ENCODE results near the gene GRIP1.
A peak's percentile ranks its signal among the peaks of the same experiment; 100 is the strongest.

Gene GRIP1

DNA sequence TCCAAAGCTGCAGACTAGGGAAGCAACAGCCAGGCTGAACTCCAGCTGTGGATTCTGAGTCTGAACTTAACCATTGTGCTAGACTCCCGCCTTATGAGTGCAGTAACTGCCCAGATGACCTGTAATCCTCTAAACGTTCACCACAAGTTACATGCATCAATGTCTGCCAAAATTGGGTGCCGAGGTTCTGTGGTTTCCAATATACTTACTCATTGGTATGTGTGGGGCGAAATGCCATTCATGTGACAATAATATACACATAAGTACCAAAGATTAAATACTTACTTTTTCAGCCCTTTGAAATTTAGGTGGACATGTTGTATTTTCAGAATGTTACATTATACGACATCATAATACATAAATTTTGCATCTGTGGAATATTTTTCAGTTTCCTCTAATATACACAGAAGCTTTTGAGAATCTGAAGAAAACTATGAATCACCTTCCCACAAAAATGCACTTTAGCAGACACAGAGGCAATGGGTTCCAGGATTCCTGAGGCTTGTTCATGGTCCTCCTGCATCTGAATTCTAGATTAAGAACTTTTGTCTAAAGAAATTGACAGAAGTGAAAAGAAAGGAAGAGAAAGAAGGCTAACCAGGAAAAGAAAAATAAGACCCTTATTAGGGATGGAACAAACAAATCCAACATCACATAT lies 31.7 kb downstream of the GRIP1 start:
- peak; percentile 91 to 95 for DNase-seq (ENCODE audit: low read depth in 2 of 2)

DNA sequence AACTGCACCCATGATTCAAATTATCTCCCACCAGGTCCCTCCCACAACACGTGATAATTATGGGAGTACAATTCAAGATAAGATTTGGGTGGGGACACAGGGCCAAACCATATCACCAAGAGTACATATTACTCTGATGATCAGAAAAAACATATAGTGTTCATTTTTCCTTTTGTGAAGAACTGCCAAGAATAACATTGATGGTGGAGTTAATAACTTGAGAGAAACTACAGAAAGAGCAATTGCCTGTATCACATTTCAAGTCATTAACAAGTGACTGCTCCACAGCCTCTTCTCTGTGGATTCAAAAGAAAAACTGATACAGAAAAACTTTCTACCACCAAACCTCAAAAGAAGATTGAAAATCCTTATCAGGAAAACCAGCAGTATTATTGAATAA lies 34.7 kb downstream of the GRIP1 start:
- no peak for DNase-seq (ENCODE audit: low read depth in 2 of 2)

DNA sequence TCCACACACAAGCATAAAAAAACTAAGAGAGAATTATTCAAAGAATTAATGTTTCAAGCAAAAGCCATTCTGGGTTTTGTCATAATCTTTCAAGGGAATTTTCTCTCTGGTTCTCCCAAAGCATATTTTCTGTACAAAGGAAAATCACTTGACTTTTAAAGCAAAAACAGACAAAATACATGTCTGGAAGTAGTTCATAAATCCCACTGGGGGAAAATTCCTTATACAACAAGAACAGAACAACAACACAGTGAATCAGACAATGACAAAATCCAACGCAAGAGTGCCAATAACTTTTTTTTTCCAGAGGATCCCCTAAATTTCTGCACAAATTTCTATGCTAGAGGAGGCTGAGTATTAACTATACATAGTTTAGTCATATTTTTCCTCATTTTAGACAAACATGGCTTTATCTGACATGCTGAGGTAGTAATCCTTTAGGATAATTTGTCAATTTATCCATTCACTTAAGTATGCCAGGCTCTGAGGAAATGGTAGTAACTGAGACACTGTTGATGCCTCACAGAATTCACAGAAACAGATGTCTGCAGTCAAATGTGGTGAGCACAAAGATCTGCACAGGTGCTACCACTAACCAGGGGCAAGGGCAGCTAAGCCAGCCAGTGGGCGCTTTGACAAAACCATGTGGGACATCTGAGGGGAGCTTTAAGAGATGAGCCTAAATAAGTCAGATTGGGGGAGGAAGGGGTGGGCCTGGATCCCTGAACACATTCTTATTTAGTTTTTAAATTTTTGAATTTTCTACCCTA lies 38.0 kb downstream of the GRIP1 start:
- no peak for DNase-seq (ENCODE audit: low read depth in 2 of 2)

DNA sequence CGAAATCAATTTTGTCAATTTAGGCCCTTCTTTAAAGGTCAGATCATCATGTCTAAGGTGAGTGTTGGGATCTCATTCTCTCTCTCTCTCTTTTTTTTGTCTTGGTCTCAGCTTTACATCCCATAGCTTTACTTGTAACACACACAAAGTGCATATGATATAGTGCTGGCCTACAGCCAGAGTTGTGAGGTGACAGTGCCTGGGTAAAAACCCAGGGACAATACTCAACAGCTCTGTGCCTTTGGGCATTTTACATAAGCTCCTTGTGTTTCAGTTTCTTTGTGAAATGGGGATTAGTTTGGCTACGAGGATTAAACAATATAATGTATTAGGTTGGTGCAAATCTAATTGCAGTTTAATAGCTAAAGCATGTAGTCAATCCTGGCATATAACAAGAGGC lies 40.2 kb downstream of the GRIP1 start:
- no peak for DNase-seq (ENCODE audit: low read depth in 2 of 2)

DNA sequence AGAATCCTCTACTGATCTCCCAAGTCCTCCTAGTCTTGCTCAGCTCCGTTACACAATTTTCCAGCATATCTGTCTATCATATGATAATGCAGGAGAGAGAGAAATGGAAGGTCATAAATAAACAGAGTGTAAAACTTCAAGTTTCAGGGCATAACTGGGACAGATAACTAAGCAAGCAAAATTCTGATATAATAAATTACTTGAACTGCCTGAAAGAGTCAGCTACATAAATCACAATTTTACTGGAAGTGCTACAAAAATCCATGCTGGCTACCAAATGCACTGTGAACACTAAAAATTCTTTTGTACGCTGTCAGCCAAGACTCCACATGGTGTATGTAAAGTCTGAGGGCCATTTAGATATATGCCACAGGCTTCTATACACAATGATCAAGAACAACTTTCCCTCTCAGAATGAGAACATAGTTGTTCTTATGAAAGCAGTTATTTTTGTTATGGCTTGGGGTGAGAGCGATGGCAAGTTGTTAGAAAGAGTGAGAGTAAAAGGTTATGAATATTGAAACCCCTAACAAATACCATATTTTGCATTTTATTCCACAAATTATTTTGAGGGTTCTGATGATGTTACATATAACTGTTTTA lies 41.1 kb downstream of the GRIP1 start:
- peak; percentile 36 to 51 for DNase-seq (ENCODE audit: low read depth in 2 of 2)

DNA sequence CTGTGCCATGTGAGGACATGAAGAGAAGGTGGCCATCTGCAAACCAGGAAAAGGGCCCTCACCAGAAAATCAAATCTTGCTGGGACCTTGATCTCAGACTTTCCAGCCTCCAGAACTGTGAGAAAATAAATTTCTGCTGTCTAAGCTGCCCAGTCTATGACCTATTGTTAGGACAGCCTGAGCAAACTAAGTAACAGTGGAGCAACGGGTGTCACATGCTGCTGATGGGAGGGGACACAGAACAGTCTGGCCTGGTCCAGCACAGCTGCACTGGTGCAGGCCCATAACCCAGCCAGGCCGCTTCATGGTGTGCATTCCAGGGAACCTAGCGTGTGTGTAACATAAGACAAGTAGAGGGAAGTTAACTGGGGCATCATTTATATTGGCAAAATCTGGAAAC lies 42.1 kb downstream of the GRIP1 start:
- DNase-seq (ENCODE audit: low read depth in 2 of 2): no peak

DNA sequence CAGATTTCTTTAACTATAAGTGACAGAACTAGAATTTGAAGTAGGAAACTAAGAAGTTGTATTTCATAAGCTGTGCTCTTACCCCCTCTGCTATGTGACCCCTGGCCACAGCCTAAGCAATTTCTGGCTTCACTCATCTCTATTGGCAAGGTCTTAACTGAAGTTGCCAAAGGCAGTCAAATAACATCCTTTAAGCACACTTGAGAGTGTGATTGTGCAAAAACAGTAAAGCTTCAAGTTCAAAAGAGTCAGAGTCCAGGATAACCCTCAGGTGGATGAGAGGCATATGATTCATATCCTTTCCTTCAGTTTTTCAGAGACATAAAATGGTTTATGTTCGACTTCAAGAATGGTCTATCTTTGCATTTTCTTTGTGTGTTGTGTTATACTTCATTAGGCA lies 45.2 kb downstream of the GRIP1 start:
- DNase-seq (ENCODE audit: low read depth in 2 of 2): no peak

DNA sequence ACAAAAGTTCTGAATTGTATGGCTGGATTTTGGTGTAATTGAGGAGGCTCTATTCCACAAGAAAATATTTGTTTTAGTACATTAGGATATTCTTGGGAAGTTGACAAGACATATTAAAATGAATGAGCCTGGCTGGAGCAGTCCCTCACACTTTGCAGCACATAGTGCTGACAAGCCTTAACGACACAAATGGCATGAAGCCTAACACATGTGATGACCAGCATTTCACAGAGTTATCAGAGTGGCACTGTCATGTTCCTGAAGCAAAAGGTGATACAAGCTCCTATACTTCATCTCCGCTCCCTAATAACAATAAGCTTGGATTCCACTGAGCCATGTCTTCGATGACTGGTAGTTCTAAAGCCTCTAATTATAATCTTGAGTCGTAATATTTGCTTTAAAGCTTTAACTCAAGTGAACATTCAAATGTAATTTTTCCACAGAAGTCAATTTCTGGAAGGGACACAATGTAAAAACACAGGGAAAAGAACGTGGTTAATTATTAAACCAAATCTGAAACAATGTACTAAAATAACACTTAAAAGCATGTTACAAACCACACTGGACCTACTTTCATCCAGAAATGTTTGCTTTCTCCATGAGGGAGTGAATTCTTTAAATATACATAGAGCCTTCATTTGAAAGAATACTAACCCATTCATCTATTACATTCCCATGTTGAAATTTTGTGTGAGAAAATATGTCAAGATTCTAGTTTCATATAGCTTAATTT lies 49.6 kb downstream of the GRIP1 start:
- DNase-seq (ENCODE audit: low read depth in 2 of 2): no peak

DNA sequence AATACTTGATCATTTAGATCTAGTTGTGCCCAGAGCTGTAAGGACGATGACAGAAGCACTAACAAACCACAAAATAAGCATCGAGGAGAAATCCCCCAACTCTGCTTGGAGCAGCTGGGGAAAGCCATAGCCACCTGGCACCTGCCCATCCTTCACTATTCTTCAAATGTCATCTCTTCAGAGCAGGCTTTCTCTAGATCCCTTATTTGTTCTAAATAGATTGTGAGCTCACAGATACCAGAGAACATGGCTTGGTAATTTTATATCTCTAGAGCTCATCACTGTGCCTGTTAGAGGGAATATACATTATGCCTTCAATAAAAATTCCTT lies 50.9 kb downstream of the GRIP1 start:
- no peak for DNase-seq (ENCODE audit: low read depth in 2 of 2)

DNA sequence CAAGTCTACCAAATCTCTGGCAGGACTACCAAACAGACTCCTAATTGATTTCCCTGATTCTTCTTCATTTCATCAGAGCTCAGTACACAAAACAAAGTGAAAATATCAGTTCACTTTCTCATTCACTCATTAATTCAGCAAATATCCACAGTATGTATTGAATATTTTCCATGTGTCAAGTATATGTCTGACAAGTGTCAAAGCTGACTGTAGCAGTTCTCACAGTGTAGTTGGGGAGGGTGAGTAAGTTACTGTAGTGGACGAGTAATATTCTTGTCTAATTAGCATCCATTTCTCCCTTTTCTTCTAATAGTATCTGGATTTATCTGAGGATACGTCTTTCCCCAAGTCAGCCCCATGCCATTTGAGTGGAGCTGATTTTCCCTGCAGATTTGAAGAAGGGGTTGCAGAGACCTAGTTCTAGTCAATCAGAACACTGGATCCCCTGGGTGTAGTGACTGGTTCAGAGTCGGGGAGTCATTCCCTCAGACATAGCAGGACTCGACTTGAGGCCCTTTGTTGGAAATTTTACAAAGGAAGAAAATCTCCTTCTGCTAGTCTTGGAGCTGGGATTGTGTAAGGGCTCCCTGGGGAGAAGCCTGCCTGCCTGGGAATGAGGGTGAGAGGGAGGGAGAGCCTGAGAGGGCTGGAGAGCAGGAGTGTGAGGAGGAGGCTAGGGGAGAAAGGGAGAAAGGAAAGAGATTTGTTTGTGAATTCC lies 51.4 kb downstream of the GRIP1 start:
- no peak for DNase-seq (ENCODE audit: low read depth in 2 of 2)

DNA sequence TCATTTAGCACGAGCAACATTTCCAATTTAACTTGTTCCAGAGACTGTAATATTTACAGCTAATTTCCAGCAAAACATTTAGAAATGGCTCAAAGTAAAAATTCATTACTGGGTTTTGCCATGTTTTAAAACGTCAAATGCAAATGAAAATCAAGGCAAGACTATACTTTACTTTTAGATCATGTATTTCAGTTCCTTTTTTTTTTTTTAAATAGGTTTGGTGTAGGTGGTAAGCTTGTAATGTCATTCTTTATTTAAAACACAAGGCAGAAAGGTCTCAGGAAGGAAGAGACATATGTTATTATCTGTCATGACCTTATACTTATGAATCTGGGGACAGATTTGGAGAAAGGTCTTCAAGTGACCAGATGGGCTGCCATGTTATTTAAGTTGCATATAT lies 54.1 kb downstream of the GRIP1 start:
- no peak for DNase-seq (ENCODE audit: low read depth in 2 of 2)

DNA sequence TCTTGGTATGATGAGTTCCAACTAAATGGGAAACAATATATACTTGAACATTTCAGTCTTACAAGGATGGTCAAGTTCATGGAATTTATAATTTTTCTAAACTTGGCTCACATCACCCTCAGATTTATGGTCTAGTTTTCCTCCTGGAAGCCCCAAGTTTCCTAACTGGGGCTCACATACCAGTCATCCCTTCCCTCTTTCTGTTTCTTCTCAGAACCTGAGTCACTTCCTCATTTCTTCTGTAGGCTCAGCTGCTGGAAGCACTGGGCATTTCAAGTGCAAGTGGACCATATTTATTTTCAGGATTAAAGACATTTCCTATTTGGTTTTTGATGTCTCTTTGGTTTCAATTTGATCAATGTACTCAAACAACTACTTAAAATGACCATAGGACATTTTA lies 55.4 kb downstream of the GRIP1 start:
- no peak for DNase-seq (ENCODE audit: low read depth in 2 of 2)

DNA sequence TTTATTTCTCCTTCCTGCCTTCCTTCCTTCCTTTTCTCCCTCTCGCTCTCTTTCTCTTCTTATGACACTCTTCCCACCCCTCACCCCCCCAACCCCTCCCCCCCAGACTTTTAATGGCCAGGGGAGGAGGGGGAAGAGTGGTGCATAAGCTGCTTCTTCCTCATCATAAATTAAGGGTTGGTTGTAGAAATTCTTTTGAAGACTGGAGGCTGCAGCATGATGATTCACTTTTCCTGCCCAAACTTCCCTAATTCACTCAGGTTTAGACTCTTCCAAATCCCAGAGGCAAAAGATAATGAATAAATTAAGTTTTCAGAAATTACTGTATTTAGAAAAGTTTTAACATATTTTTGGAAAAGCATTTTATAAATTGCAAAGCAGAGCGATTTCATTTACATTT lies 58.2 kb downstream of the GRIP1 start:
- DNase-seq (ENCODE audit: low read depth in 2 of 2): no peak

DNA sequence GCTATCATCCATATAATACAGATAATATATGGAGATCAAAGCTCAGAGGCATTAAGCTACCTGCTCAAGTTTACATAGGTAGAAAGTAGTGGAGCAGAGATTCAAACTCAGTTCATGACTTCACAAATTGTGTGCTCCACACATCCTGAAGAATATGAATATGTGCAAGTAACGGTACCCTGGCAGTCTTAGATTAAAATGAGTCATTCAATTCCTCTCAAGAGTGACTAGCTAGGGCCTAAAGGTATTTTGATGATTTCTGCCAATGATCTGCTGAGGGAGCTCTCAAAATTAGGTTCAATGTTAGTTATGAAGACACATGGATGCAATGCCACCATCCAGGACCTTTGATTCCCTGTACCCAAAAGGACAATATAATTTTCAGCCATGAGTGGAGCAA lies 58.9 kb downstream of the GRIP1 start:
- DNase-seq (ENCODE audit: low read depth in 2 of 2): no peak

DNA sequence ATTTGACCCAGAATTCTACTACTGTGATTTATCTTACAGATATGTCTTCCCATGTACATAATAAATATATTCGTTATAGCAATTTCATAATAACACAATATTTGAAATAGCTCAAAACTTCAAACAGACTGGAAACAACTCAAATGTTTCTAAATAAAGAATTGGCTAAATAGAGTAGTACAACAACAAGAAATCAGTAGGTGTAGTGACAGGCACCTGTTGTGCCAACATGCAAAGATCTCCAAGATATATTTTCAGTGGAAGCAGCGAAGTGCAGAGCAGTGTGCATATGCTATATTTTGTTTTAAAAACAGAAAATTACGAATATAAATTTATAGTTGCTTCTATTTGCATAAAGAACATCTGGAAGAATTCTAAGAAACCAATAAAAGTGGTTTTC lies 60.9 kb downstream of the GRIP1 start:
- no peak for DNase-seq (ENCODE audit: low read depth in 2 of 2)

DNA sequence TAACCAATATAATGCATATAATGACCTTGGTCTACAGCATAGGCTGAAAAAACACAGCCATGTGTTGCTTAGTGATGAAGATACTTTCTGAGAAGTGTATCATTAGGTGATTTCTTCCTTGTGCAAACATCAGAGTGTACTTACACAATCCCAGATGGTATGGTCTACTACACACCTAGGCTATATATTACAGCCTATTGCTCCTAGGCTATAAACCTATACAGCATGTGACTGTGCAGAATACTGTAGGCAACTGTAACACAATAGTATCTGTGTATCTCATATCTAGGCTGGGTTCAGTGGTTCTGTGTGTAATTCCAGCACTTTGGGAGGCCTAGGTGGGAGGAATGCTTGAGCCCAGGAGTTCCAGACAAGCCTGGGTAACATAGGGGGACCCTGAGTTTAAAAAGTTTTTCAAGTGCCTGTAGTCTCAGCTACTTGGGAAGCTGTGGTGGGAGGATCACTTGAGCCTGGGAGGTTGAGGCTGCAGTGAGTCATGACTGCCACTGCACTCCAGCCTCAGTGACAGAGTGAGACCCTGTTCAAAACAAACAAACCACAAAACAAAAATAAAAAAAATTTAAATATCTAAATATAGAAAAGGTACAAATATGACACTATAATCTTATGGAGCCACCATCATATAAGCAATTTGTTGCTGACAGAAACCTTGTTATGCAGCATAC lies 66.6 kb downstream of the GRIP1 start:
- DNase-seq (ENCODE audit: low read depth in 2 of 2): no peak

DNA sequence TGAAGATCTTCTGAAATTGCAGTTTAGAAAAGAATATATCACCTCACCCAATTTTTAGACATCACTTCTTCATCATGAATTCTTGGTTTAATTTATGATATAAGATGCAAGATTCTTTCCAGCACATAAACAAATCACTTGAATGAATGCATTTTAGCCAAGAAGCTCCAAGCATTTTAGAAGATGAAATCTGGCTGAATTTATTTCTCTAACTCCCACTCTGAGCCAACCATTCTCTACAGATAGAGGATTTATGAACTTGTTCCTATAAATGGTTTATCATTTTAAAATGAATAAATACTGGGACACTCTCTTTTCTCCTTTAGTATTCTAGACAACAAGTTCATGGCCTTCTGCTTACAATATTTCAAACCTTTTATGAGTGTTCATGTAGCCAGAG lies 71.7 kb downstream of the GRIP1 start:
- no peak for DNase-seq (ENCODE audit: low read depth in 2 of 2)

DNA sequence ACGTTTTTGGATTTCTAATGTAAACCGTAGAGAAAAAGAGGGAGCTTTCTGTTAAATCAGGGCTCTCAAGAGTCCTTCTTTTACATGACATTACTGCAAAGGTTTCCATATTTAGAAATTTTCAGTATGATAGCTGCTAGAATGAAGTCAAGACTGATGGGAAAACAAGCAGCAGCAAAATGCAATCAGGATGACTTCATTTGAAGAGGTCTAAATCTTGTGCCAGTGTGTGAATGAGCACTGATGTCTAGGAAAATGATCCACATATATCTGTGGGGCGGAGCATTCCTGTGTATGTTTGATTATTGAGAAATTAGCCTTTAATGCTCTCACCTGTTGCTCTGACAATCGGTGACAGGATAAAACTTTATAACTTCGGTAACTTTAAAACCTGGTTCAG lies 73.6 kb downstream of the GRIP1 start:
- DNase-seq (ENCODE audit: low read depth in 2 of 2): no peak

DNA sequence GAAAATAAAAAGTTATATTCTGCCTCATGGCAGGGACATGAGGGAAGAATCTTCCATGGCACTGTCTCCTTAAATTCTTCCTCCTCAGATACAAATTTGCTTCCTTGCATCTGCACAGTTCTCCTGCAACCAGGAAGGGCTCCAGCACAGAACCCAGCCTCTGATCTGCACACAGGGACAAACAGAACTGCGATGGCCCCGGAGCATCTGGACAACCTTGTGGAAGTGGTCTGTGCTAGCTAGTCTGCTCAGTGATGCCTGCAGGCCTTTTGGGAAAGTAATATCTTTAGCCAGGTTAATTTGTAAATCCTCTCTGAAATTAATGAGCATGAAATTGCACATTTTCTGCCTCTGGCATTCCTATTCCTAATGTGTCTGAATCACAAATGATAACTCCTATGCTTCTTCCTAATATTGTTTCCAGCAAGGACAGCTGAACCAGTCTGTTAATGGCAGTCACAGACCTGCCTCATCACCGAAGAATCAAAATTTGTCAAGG lies 74.8 kb downstream of the GRIP1 start:
- no peak for DNase-seq (ENCODE audit: low read depth in 2 of 2)

DNA sequence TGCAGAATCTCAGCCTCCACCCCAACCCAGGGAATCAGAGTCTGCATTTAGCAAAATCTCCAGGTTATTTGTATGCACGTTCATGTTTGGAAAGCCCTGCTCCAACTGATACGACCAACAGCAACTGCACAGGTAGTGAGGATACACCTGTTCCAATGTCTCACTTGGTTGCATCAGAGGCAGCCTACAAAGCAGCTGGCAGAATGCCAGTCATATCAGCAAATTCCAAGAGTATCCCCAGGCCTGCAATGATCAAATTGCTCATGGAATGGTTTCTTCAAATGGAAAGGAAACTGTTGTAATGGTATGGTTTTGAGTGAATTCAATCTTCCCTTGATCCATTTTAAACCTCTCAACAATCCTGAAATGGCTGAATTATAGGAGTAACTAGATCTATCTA lies 75.4 kb downstream of the GRIP1 start:
- DNase-seq (ENCODE audit: low read depth in 2 of 2): no peak

DNA sequence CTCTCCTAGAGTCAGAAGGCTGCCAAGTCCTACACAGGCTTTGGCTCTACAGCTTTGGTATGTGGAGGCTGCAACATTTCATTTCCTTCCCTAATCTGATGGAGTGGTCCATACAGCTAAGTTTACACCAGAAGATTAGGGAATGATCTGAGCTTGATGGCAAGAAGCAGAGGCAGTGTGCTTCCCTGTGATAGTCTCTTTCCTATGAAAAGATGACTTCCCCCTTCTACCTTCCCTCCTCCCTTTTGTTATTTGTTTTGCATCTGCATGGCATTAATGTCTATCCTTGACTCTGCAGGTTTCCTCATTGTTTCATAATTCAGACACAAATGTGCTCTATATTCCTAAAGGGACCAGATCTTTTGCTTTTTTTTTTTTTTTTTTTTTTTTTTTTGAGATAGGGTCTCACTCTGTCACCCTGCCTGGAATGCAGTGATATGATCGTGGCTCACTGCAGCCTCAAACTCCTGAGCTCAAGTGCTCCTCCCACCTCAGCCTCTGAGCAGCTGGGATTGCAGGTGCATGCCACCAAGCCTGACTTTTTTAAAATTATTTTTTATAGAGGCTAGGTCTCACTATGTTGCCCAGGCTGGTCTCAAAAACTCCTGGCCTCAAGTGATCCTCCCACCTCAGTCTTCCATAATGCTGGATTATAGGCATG lies 76.3 kb downstream of the GRIP1 start:
- DNase-seq (ENCODE audit: low read depth in 2 of 2): no peak

Measured in fibroblast of skin of left biceps (primary cell).